Measurements from ENCODE around the gene ATP10A. TPM values are rescaled to one million over a fixed set of nuclear protein-coding genes. Genes with fewer than 3 reads are reported as not detected.
"Not testable (repeated sequence)": the region's sequence is repeated elsewhere in the genome, so short reads cannot be mapped to it uniquely, and the experiment has no call there.

ATP10A gene
- total RNA-seq, 1 donor from 2014 or later, result not detected

DNA sequence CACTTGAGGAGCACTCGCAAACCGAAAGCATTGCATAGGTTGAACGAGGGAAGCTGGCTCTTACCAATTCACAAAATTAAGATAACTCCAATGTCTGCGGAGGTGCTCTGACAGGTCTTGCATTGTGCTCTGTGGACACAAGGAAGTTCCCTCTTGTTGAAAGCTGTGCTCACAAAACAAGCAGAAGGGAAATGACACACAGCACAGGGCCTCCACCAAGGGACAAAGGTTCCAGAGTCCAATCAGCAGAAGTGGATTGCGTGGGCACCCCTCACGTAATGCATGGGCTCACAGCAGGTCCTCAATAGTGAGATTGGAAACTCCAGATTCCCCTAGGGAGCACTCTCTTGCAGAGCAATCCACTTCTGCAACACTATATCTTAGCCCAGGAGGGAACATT, 89.9 kb downstream of the ATP10A start:
- Mint-ChIP-seq H3K36me3 (ENCODE audit: unreplicated experiment) (no peaks in the 10 kb centered on the region), H3K27me3 (ENCODE audit: unreplicated experiment) (peaks cover 3% of the 10 kb centered on the region), H3K4me3 (ENCODE audit: unreplicated experiment) (no peak overlapping the region), H3K4me1 (ENCODE audit: low read depth, unreplicated experiment) (peaks cover 6% of the 10 kb centered on the region), H3K9me3 (ENCODE audit: unreplicated experiment) (peaks cover 3% of the 10 kb centered on the region), H3K27ac (ENCODE audit: unreplicated experiment) (no peak overlapping the region)
- DNase-seq, result no peak
- TF ChIP-seq, protein P1, sequence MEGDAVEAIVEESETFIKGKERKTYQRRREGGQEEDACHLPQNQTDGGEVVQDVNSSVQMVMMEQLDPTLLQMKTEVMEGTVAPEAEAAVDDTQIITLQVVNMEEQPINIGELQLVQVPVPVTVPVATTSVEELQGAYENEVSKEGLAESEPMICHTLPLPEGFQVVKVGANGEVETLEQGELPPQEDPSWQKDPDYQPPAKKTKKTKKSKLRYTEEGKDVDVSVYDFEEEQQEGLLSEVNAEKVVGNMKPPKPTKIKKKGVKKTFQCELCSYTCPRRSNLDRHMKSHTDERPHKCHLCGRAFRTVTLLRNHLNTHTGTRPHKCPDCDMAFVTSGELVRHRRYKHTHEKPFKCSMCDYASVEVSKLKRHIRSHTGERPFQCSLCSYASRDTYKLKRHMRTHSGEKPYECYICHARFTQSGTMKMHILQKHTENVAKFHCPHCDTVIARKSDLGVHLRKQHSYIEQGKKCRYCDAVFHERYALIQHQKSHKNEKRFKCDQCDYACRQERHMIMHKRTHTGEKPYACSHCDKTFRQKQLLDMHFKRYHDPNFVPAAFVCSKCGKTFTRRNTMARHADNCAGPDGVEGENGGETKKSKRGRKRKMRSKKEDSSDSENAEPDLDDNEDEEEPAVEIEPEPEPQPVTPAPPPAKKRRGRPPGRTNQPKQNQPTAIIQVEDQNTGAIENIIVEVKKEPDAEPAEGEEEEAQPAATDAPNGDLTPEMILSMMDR (IDR thresholded peaks at IDR 0.05; ENCODE audit: partially characterized antibody, unreplicated experiment), result no peak

DNA sequence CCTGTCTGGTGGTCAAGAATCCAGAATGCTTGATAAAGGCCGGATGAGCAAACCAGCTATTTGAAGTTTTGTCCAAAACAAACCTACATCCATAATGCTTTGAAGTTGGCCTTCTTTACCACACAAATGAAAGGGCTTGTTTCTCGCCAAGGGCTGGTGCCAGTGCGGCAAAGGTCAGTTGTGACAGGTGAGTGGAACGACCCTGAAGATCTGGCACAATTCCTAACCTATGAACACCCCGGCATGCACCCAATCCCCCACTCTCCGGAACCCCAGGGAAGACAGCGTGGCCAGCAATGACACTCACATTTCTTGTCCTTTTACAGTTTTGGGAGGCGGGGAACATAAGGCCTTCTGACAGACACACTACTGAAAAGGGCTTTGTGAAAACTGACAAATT, 90.6 kb downstream of the ATP10A start:
- peaks cover 3% of the 10 kb centered on the region for H3K9me3 Mint-ChIP-seq (ENCODE audit: unreplicated experiment)
- DNase-seq, result no peak
- no peak overlapping the region for H3K4me3 Mint-ChIP-seq (ENCODE audit: unreplicated experiment)
- H3K36me3 Mint-ChIP-seq (ENCODE audit: unreplicated experiment), result no peaks in the 10 kb centered on the region
- TF ChIP-seq, protein P1 (IDR thresholded peaks at IDR 0.05; ENCODE audit: partially characterized antibody, unreplicated experiment), result no peak
- H3K27me3 Mint-ChIP-seq (ENCODE audit: unreplicated experiment), result peaks cover 3% of the 10 kb centered on the region
- peaks cover 6% of the 10 kb centered on the region for H3K4me1 Mint-ChIP-seq (ENCODE audit: low read depth, unreplicated experiment)
- H3K27ac Mint-ChIP-seq (ENCODE audit: unreplicated experiment), result no peak overlapping the region

DNA sequence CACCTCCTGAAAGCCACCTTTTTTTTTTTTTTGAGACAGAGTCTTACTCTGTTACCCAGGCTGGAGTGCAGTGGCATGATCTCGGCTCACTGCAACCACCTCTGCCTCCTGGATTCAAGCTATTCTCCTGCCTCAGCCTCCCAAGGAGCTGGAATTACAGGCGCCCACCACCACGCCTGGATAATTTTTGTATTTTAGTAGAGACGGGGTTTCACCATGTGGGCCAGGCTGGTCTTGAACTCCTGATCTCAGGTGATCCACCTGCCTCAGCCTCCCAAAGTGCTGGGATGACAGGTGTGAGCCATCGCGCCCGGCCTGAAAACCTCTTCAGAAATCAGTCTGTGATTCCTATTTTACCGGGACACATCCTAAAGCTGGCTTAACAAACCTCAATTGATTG, 91.4 kb downstream of the ATP10A start:
- not testable (repeated sequence) for H3K27ac Mint-ChIP-seq (ENCODE audit: unreplicated experiment)

DNA sequence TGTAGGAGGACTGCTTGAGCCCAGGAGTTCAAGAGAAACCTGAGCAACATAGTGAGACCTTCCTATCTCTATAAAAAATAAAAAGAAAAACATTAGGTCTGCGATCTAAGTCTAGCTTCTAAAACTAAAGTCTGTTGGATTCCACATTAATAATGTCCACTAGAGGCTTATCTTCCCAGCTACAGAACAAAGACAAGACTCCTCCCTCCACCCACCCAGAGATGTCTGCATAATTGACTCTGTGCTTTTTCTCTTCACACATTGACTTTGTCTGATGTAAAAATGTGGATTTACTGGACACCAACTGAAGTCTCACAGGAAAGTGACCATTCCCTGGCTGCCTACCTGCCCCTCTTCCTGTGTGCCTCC, 91.8 kb downstream of the ATP10A start:
- peaks cover 3% of the 10 kb centered on the region for H3K9me3 Mint-ChIP-seq (ENCODE audit: unreplicated experiment)
- TF ChIP-seq, protein P1 (IDR thresholded peaks at IDR 0.05; ENCODE audit: partially characterized antibody, unreplicated experiment), result no peak
- no peak overlapping the region for H3K27ac Mint-ChIP-seq (ENCODE audit: unreplicated experiment)

More for the DNA sequence above, 91.4 kb downstream of the ATP10A start:
- DNase-seq; H3K27me3 Mint-ChIP-seq (ENCODE audit: unreplicated experiment); H3K4me1 Mint-ChIP-seq (ENCODE audit: low read depth, unreplicated experiment); H3K9me3 Mint-ChIP-seq (ENCODE audit: unreplicated experiment); H3K4me3 Mint-ChIP-seq (ENCODE audit: unreplicated experiment); H3K36me3 Mint-ChIP-seq (ENCODE audit: unreplicated experiment): not testable (repeated sequence)

DNA sequence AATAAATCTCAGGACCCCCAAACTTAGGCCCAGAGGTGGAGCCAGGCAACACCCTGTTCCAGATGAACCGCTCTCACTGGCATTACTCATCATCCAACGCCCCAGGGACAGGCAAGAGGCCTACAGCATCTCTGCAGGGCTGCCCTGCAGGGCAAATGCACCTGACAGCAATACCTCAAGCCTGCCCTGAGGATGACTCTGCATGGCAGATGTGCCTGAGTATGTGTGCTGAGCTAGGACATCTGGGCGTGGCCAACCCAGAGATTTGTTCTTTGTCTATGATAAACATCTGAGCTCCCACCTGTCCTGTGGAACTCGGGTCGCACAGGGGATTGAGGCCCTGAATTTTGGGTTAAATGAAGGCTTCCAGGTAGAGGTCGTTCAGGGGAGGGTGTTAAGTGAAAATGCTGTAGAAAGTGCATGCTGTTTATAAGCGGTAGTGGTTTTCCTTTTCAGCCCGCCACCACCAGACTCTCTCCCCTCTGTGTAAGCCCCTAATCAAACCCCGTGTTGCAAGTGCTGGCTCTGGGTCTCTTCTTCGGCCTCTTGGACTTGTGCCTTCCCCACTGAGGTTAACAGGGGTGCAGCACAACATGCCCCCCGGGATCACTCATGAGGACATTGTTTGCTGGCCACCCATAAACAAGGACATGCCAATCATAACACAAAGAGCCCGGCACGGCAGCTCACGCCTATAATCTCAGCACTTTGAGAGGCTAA, 92.3 kb downstream of the ATP10A start:
- no peak for DNase-seq
- Mint-ChIP-seq H3K4me3 (ENCODE audit: unreplicated experiment) (no peak overlapping the region), H3K9me3 (ENCODE audit: unreplicated experiment) (peaks cover 5% of the 10 kb centered on the region), H3K36me3 (ENCODE audit: unreplicated experiment) (no peaks in the 10 kb centered on the region), H3K27ac (ENCODE audit: unreplicated experiment) (no peak overlapping the region), H3K27me3 (ENCODE audit: unreplicated experiment) (no peaks in the 10 kb centered on the region), H3K4me1 (ENCODE audit: low read depth, unreplicated experiment) (peaks cover 5% of the 10 kb centered on the region)
- TF ChIP-seq, protein P1 (IDR thresholded peaks at IDR 0.05; ENCODE audit: partially characterized antibody, unreplicated experiment), result no peak

More for the DNA sequence above, 91.8 kb downstream of the ATP10A start:
- no peak for DNase-seq
- Mint-ChIP-seq H3K4me3 (ENCODE audit: unreplicated experiment) (no peak overlapping the region), H3K27me3 (ENCODE audit: unreplicated experiment) (no peaks in the 10 kb centered on the region), H3K4me1 (ENCODE audit: low read depth, unreplicated experiment) (peaks cover 6% of the 10 kb centered on the region), H3K36me3 (ENCODE audit: unreplicated experiment) (no peaks in the 10 kb centered on the region)

Data from glutamatergic neuron (in vitro differentiated cells).